SK-N-SH treated with all-trans-retinoic acid at 6 μM for 48 hours (cell line): ENCODE results near the gene TMEM163.

Source experiments
- BACH2 ChIP-seq: fragments of 250-450 bp; sonication (Bioruptor Pico); IDR thresholded peaks from 2 replicates; pipeline ENCODE4 v1.9.0; 2021; ENCODE audit warnings: mild to moderate bottlenecking, borderline replicate concordance
- CREB5 ChIP-seq: fragments of 250-450 bp; sonication (Bioruptor Pico); IDR thresholded peaks from 2 replicates; pipeline ENCODE4 v1.5.1; 2020; ENCODE audit warnings: low read depth, mild to moderate bottlenecking, moderate library complexity
- CSDC2 ChIP-seq: fragments of 250-450 bp; sonication (Bioruptor Pico); IDR thresholded peaks from 2 replicates; pipeline ENCODE4 v1.5.0; 2020; ENCODE audit warnings: mild to moderate bottlenecking, moderate library complexity
- RARB ChIP-seq: fragments of 250-450 bp; sonication (Bioruptor Pico); IDR thresholded peaks from 2 replicates; pipeline ENCODE4 v1.8.0; 2021; ENCODE audit warnings: mild to moderate bottlenecking, moderate library complexity
- ZFP30 ChIP-seq: fragments of 450-650 bp; formaldehyde crosslinking; IDR thresholded peaks from 2 replicates; pipeline ENCODE4 v1.5.0; 2022; ENCODE audit warnings: mild to moderate bottlenecking, moderate library complexity
- ZNF8 ChIP-seq: fragments of 450-650 bp; formaldehyde crosslinking; IDR thresholded peaks from 2 replicates; pipeline ENCODE4 v1.5.0; 2020; ENCODE audit warnings: mild to moderate bottlenecking, moderate library complexity
- TF ChIP-seq, protein P1 (sequence below): fragments of 250-450 bp; sonication (Bioruptor Pico); IDR thresholded peaks from 2 replicates; pipeline ENCODE4 v1.8.0; 2020; ENCODE audit warnings: mild to moderate bottlenecking, moderate library complexity, borderline replicate concordance

DNA sequence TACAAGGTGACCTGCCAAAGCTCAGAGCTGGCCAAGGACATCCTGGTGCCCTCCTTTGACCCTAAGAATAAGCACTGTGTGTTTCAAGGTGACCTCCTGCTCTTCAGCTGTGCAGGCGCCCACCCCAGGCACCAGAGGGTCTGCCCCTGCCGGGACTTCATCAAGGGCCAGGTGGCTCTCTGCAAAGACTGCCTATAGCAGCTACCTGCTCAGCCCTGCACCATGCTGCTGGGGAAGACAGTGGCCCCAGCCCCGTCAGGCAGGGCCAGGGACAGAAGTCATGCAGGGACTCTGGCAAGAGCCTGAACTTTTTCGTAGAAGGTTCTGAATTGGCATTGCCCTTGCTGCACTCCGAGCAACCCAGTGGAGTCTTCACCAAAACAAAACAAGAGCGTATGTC lies 270.1 kb downstream of the TMEM163 start:
- TF ChIP-seq CREB5 (CRISPR knock-in tag) (no peak), ZNF8 (CRISPR knock-in tag) (no peak), ZFP30 (no peak), RARB (CRISPR knock-in tag) (no peak), BACH2 (CRISPR knock-in tag) (no peak), CSDC2 (no peak)
- TF ChIP-seq, protein P1, sequence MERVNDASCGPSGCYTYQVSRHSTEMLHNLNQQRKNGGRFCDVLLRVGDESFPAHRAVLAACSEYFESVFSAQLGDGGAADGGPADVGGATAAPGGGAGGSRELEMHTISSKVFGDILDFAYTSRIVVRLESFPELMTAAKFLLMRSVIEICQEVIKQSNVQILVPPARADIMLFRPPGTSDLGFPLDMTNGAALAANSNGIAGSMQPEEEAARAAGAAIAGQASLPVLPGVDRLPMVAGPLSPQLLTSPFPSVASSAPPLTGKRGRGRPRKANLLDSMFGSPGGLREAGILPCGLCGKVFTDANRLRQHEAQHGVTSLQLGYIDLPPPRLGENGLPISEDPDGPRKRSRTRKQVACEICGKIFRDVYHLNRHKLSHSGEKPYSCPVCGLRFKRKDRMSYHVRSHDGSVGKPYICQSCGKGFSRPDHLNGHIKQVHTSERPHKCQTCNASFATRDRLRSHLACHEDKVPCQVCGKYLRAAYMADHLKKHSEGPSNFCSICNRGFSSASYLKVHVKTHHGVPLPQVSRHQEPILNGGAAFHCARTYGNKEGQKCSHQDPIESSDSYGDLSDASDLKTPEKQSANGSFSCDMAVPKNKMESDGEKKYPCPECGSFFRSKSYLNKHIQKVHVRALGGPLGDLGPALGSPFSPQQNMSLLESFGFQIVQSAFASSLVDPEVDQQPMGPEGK (CRISPR knock-in tag) = no peak
